Measurements from ENCODE around the gene CFD. TPM values are rescaled to one million over a fixed set of nuclear protein-coding genes. Genes with fewer than 3 reads are reported as not detected.

Gene CFD
- total and polyA plus RNA-seq, 2 experiments from 2014 or later, result 0.90 to 4.7 TPM

GRCh38 chr19:901216-902092 lies 42.0 kb downstream of the CFD start (continued):
- TF ChIP-seq, protein P1, sequence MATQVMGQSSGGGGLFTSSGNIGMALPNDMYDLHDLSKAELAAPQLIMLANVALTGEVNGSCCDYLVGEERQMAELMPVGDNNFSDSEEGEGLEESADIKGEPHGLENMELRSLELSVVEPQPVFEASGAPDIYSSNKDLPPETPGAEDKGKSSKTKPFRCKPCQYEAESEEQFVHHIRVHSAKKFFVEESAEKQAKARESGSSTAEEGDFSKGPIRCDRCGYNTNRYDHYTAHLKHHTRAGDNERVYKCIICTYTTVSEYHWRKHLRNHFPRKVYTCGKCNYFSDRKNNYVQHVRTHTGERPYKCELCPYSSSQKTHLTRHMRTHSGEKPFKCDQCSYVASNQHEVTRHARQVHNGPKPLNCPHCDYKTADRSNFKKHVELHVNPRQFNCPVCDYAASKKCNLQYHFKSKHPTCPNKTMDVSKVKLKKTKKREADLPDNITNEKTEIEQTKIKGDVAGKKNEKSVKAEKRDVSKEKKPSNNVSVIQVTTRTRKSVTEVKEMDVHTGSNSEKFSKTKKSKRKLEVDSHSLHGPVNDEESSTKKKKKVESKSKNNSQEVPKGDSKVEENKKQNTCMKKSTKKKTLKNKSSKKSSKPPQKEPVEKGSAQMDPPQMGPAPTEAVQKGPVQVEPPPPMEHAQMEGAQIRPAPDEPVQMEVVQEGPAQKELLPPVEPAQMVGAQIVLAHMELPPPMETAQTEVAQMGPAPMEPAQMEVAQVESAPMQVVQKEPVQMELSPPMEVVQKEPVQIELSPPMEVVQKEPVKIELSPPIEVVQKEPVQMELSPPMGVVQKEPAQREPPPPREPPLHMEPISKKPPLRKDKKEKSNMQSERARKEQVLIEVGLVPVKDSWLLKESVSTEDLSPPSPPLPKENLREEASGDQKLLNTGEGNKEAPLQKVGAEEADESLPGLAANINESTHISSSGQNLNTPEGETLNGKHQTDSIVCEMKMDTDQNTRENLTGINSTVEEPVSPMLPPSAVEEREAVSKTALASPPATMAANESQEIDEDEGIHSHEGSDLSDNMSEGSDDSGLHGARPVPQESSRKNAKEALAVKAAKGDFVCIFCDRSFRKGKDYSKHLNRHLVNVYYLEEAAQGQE (IDR thresholded peaks at IDR 0.05; ENCODE audit: unreplicated experiment), result no peak

DNA sequence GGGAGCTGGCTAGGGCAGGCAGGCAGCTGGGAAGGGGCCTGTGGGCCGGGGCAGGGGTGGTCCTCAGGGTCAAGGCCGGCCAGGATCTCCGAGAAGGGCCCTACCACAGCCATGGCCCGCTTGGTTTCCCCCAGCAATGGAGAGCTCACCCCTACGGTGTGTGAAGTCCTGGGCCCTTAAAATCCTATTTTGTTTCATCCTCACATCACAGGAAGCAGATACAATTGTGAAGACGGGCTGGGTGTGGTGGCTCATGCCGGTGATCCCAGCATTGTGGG lies 42.6 kb downstream of the CFD start:
- H3K4me2 ChIP-seq, result no peak overlapping the region
- no peaks in the 10 kb centered on the region for H3K9me3 Mint-ChIP-seq
- no peak overlapping the region for H3K27ac Mint-ChIP-seq
- peaks cover 5% of the 10 kb centered on the region for H3K4me1 Mint-ChIP-seq
- H4K20me1 ChIP-seq (replicated peaks; ENCODE audit: insufficient read depth), result peaks cover 11% of the 10 kb centered on the region
- no peak overlapping the region for H3K27ac ChIP-seq (ENCODE audit: low read depth)
- peaks cover 3% of the 10 kb centered on the region; the same call in 1 of the 2 replicates for H3K4me1 ChIP-seq (ENCODE audit: insufficient read depth)
- no peak overlapping the region for H3K4me3 ChIP-seq
- no peak overlapping the region for H2AFZ ChIP-seq
- no peaks in the 10 kb centered on the region for H3K27me3 ChIP-seq (ENCODE audit: insufficient read depth)
- no peak overlapping the region for H3K4me3 Mint-ChIP-seq
- ATAC-seq (no peak), DNase-seq (ENCODE audit: low spot score) (no peak)
- peaks cover 5% of the 10 kb centered on the region for H3F3A ChIP-seq (replicated peaks; ENCODE audit: low read depth)
- H3K9me2 ChIP-seq (ENCODE audit: insufficient read depth), result no peaks in the 10 kb centered on the region
- peaks cover 22% of the 10 kb centered on the region for H3K79me2 ChIP-seq (replicated peaks; ENCODE audit: insufficient read depth)
- peaks cover 6% of the 10 kb centered on the region for H3K27me3 Mint-ChIP-seq (ENCODE audit: insufficient read depth, low read depth, poor library complexity)
- peaks cover 12% of the 10 kb centered on the region for H3K36me3 Mint-ChIP-seq (ENCODE audit: low read depth)
- no peaks in the 10 kb centered on the region for H3K36me3 ChIP-seq (ENCODE audit: insufficient read depth)
- TF ChIP-seq JUNB (IDR thresholded peaks at IDR 0.05; ENCODE audit: unreplicated experiment), result no peak
- TF ChIP-seq POLR2AphosphoS5 (IDR thresholded peaks at IDR 0.05; ENCODE audit: low read depth), result no peak
- TF ChIP-seq, protein P1 (IDR thresholded peaks at IDR 0.05; ENCODE audit: unreplicated experiment), result no peak
- TF ChIP-seq STAT1 (IDR thresholded peaks at IDR 0.05; ENCODE audit: unreplicated experiment), result no peak
- no peak for TF ChIP-seq CREB1 (CRISPR knock-in tag; IDR thresholded peaks at IDR 0.05; ENCODE audit: low read depth)
- TF ChIP-seq EZH2 (IDR thresholded peaks at IDR 0.05; ENCODE audit: low read depth, unreplicated experiment), result no peak
- no peak for TF ChIP-seq ZNF114 (CRISPR knock-in tag; IDR thresholded peaks at IDR 0.05)
- no peak for TF ChIP-seq ETS1 (IDR thresholded peaks at IDR 0.05)
- TF ChIP-seq, protein P2, sequence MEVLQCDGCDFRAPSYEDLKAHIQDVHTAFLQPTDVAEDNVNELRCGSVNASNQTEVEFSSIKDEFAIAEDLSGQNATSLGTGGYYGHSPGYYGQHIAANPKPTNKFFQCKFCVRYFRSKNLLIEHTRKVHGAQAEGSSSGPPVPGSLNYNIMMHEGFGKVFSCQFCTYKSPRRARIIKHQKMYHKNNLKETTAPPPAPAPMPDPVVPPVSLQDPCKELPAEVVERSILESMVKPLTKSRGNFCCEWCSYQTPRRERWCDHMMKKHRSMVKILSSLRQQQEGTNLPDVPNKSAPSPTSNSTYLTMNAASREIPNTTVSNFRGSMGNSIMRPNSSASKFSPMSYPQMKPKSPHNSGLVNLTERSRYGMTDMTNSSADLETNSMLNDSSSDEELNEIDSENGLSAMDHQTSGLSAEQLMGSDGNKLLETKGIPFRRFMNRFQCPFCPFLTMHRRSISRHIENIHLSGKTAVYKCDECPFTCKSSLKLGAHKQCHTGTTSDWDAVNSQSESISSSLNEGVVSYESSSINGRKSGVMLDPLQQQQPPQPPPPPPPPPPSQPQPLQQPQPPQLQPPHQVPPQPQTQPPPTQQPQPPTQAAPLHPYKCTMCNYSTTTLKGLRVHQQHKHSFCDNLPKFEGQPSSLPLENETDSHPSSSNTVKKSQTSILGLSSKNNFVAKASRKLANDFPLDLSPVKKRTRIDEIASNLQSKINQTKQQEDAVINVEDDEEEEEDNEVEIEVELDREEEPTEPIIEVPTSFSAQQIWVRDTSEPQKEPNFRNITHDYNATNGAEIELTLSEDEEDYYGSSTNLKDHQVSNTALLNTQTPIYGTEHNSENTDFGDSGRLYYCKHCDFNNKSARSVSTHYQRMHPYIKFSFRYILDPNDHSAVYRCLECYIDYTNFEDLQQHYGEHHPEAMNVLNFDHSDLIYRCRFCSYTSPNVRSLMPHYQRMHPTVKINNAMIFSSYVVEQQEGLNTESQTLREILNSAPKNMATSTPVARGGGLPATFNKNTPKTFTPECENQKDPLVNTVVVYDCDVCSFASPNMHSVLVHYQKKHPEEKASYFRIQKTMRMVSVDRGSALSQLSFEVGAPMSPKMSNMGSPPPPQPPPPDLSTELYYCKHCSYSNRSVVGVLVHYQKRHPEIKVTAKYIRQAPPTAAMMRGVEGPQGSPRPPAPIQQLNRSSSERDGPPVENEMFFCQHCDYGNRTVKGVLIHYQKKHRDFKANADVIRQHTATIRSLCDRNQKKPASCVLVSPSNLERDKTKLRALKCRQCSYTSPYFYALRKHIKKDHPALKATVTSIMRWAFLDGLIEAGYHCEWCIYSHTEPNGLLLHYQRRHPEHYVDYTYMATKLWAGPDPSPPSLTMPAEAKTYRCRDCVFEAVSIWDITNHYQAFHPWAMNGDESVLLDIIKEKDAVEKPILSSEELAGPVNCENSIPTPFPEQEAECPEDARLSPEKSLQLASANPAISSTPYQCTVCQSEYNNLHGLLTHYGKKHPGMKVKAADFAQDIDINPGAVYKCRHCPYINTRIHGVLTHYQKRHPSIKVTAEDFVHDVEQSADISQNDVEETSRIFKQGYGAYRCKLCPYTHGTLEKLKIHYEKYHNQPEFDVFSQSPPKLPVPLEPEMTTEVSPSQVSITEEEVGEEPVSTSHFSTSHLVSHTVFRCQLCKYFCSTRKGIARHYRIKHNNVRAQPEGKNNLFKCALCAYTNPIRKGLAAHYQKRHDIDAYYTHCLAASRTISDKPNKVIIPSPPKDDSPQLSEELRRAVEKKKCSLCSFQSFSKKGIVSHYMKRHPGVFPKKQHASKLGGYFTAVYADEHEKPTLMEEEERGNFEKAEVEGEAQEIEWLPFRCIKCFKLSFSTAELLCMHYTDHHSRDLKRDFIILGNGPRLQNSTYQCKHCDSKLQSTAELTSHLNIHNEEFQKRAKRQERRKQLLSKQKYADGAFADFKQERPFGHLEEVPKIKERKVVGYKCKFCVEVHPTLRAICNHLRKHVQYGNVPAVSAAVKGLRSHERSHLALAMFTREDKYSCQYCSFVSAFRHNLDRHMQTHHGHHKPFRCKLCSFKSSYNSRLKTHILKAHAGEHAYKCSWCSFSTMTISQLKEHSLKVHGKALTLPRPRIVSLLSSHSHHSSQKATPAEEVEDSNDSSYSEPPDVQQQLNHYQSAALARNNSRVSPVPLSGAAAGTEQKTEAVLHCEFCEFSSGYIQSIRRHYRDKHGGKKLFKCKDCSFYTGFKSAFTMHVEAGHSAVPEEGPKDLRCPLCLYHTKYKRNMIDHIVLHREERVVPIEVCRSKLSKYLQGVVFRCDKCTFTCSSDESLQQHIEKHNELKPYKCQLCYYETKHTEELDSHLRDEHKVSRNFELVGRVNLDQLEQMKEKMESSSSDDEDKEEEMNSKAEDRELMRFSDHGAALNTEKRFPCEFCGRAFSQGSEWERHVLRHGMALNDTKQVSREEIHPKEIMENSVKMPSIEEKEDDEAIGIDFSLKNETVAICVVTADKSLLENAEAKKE (CRISPR knock-in tag; IDR thresholded peaks at IDR 0.05), result no peak

Measured in GM23338 (cell line).